ENCODE data around the gene ACTA1.

DNA sequence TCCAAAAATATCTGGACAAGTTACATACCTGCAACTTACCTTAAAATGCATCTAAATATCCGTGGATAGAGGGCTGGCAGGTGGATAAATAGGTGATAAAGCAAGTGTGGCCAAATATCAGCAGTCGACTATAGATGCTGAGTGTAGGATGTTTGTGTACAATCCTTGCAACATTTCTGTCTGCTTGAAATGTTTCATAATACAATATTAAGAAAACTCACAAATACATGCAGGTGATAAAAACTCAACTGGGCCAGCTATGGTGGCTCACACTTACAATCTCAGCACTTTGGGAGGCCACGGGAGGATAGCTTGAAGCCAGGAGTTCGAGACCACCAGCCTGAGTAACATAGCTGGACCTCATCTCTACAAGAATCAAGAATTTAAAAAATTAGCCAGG is 41.0 kb downstream of the ACTA1 start:
- no peak for TF ChIP-seq EZH2 (IDR thresholded peaks at IDR 0.05; ENCODE audit: low read length)
- TF ChIP-seq, protein P1, sequence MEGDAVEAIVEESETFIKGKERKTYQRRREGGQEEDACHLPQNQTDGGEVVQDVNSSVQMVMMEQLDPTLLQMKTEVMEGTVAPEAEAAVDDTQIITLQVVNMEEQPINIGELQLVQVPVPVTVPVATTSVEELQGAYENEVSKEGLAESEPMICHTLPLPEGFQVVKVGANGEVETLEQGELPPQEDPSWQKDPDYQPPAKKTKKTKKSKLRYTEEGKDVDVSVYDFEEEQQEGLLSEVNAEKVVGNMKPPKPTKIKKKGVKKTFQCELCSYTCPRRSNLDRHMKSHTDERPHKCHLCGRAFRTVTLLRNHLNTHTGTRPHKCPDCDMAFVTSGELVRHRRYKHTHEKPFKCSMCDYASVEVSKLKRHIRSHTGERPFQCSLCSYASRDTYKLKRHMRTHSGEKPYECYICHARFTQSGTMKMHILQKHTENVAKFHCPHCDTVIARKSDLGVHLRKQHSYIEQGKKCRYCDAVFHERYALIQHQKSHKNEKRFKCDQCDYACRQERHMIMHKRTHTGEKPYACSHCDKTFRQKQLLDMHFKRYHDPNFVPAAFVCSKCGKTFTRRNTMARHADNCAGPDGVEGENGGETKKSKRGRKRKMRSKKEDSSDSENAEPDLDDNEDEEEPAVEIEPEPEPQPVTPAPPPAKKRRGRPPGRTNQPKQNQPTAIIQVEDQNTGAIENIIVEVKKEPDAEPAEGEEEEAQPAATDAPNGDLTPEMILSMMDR (optimal IDR thresholded peaks at IDR 0.05 in 1 of 3, IDR thresholded peaks at IDR 0.05 in 1 of 3, conservative IDR thresholded peaks at IDR 0.05 in 1 of 3; ENCODE audit: extremely low read depth in 1 of 3, insufficient read depth in 2 of 3, low read length in 3 of 3), result no peak
